IMR-90 (cell line): ENCODE data around the gene PPM1M. TPM values are rescaled to one million over a fixed set of nuclear protein-coding genes. Genes with fewer than 3 reads are reported as not detected.

Experiments
- ATAC-seq: fragments of 200-7000 bp; cut with Tn5 transposase; 2 replicates; pipeline ENCODE4 v1.9.1; 2020; ENCODE audit warnings: low read depth, mild to moderate bottlenecking, moderate library complexity
- BruUV-seq: library from RNA; stranded (reverse); fragments of 400-500 nt; replicated peaks from 2 replicates; lab custom pipeline; 2021; lab: Mats Ljungman, UMichigan
- CTCF ChIA-PET: fragments of 300-600 bp; formaldehyde crosslinking; extraction: SDS; loops from one replicate; lab custom pipeline; 2021; ENCODE audit warnings: antibody characterized with exemption; lab: Yijun Ruan, JAX
- POLR2A ChIA-PET: fragments of 300-600 bp; sonication (Branson Sonifier 250); formaldehyde crosslinking; loops from one replicate; lab custom pipeline; 2022; ENCODE audit warnings: antibody characterized with exemption; ENCODE audit not compliant: unreplicated experiment; lab: Charles Lee
- DNase-seq: peaks from one replicate; pipeline ENCODE4 v3.0.0; 2013
- H2AFZ ChIP-seq: replicated peaks from 2 replicates; pipeline ENCODE3; 2013; ENCODE audit warnings: low read length, mild to moderate bottlenecking; ENCODE audit not compliant: poor library complexity
- H2AK5ac ChIP-seq: 2 replicates; pipeline ENCODE4 v1.6.1; 2013; ENCODE audit warnings: low read depth, low read length, inconsistent platforms
- H2AK9ac ChIP-seq: replicated peaks from 2 replicates; pipeline ENCODE3; 2013; ENCODE audit warnings: mild to moderate bottlenecking, low read depth, low read length, moderate library complexity; ENCODE audit not compliant: poor library complexity
- H2BK120ac ChIP-seq: 2 replicates; pipeline ENCODE4 v1.6.1; 2013; ENCODE audit warnings: low read depth, low read length, inconsistent platforms
- H2BK15ac ChIP-seq: 3 replicates; pipeline ENCODE4 v1.6.1; 2013; ENCODE audit warnings: low read depth, low read length, inconsistent platforms
- H2BK20ac ChIP-seq: 2 replicates; pipeline ENCODE4 v1.6.1; 2013; ENCODE audit warnings: low read depth, mild to moderate bottlenecking, inconsistent platforms, low read length, moderate library complexity
- H2BK5ac ChIP-seq: 2 replicates; pipeline ENCODE4 v1.6.1; 2013; ENCODE audit warnings: mild to moderate bottlenecking, low read depth, low read length, inconsistent platforms; ENCODE audit not compliant: poor library complexity, severe bottlenecking
- H3K14ac ChIP-seq: replicated peaks from 2 replicates; pipeline ENCODE4 v1.6.1; 2013; ENCODE audit warnings: low read depth, low read length, inconsistent platforms
- H3K18ac ChIP-seq: 2 replicates; pipeline ENCODE4 v1.6.1; 2013; ENCODE audit warnings: low read depth, low read length, control low read depth
- H3K23ac ChIP-seq: 2 replicates; pipeline ENCODE4 v1.6.1; 2013; ENCODE audit warnings: low read depth, low read length, inconsistent platforms
- H3K27ac ChIP-seq: 2 replicates; pipeline ENCODE4 v1.5.1; 2013; ENCODE audit warnings: mild to moderate bottlenecking, control low read depth, low read length; ENCODE audit not compliant: insufficient read depth
- H3K27me3 ChIP-seq: 2 replicates; pipeline ENCODE4 v1.6.1; 2013; ENCODE audit warnings: low read length; ENCODE audit not compliant: control insufficient read depth, insufficient read depth
- H3K36me3 ChIP-seq: 2 replicates; pipeline ENCODE4 v1.6.1; 2013; ENCODE audit warnings: low read length, mixed read lengths; ENCODE audit not compliant: control insufficient read depth, insufficient read depth
- H3K4ac ChIP-seq: 2 replicates; pipeline ENCODE4 v1.6.1; 2013; ENCODE audit warnings: low read depth, low read length, inconsistent platforms
- H3K4me1 ChIP-seq: 2 replicates; pipeline ENCODE4 v1.6.1; 2013; ENCODE audit warnings: low read length, mixed read lengths; ENCODE audit not compliant: control insufficient read depth, insufficient read depth
- H3K4me2 ChIP-seq: 2 replicates; pipeline ENCODE4 v1.6.1; 2013; ENCODE audit warnings: low read depth, mild to moderate bottlenecking, control low read depth, low read length, moderate library complexity
- H3K4me3 ChIP-seq: 2 replicates; pipeline ENCODE4 v1.5.1; 2013; ENCODE audit warnings: low read depth, mild to moderate bottlenecking, control low read depth, low read length, moderate library complexity; ENCODE audit not compliant: insufficient read depth
- H3K56ac ChIP-seq: 2 replicates; pipeline ENCODE4 v1.6.1; 2013; ENCODE audit warnings: low read length, inconsistent platforms; ENCODE audit not compliant: insufficient read depth; ENCODE audit errors: extremely low read depth
- H3K79me1 ChIP-seq, 2 experiments: 2 replicates each; pipeline ENCODE4 v1.6.1; 2013; ENCODE audit warnings: low read length in 2 of 2, inconsistent platforms in 1 of 2, low read depth in 1 of 2
- H3K9ac ChIP-seq: 2 replicates; pipeline ENCODE4 v1.6.1; 2013; ENCODE audit warnings: low read depth, low read length, control low read depth
- H3K9me1 ChIP-seq: 2 replicates; pipeline ENCODE4 v1.6.1; 2013; ENCODE audit warnings: low read length, inconsistent platforms; ENCODE audit not compliant: insufficient read depth
- H3K9me3 ChIP-seq: 2 replicates; pipeline ENCODE4 v1.6.1; 2013; ENCODE audit warnings: low read length; ENCODE audit not compliant: control insufficient read depth, insufficient read depth
- H4K20me1 ChIP-seq: 2 replicates; pipeline ENCODE4 v1.6.1; 2013; ENCODE audit warnings: low read length, inconsistent platforms; ENCODE audit not compliant: insufficient read depth
- H4K5ac ChIP-seq: 2 replicates; pipeline ENCODE4 v1.6.1; 2013; ENCODE audit warnings: mild to moderate bottlenecking, low read depth, low read length, control low read depth
- H4K8ac ChIP-seq, 2 experiments: 2 replicates each; pipeline ENCODE4 v1.6.1; 2013; ENCODE audit warnings: low read depth in 2 of 2, low read length in 2 of 2, control low read depth in 1 of 2, inconsistent platforms in 1 of 2
- H4K91ac ChIP-seq: 2 replicates; pipeline ENCODE4 v1.6.1; 2013; ENCODE audit warnings: low read depth, low read length, inconsistent platforms; ENCODE audit not compliant: insufficient read depth
- USF2 ChIP-seq: fragments of 150-350 bp; IDR thresholded peaks from 2 replicates; pipeline ENCODE4 v1.6.1; 2017; ENCODE audit warnings: mild to moderate bottlenecking, antibody characterized with exemption, low read length, low read depth
- WGBS, 2 experiments: methylation state at CpG; one replicate each; pipeline versions ENCODE4 v1.1.5 to v1.1.7; 2013; ENCODE audit warnings: missing lambda C conversion rate in 2 of 2; ENCODE audit not compliant: insufficient read length in 1 of 2; ENCODE audit errors: extremely low coverage in 2 of 2; 5-methylcytosine and 5-hydroxymethylcytosine counted together
- dilution Hi-C: fragments of 300-500 bp; cut with HindIII; formaldehyde crosslinking; loops from one replicate; pipeline ENCODE4 v1.14.3; 2018; ENCODE audit warnings: low sequenced_read_pairs; ENCODE audit not compliant: unreplicated experiment
- in situ Hi-C: fragments of 300-500 bp; cut with MboI; formaldehyde crosslinking; loops from 3 replicates; pipeline ENCODE4 v1.14.3; 2019; ENCODE audit warnings: low sequenced_read_pairs, inconsistent platforms, mixed read lengths
- intact Hi-C: fragments of 100-400 bp; cut with micrococcal nuclease; formaldehyde crosslinking; loops from 2 replicates; pipeline ENCODE4 v1.10.0; 2022
- polyA plus RNA-seq, 3 experiments: library from polyadenylated mRNA; depleted of rRNA; stranded (reverse); fragments of >200 nt; gene quantifications; 2 replicates each; pipeline ENCODE4 v1.2.3, GENCODE V29; 2012; ENCODE audit warnings: low replicate concordance in 1 of 3
- total RNA-seq: library from RNA; depleted of rRNA; stranded (reverse); fragments of >200 nt; gene quantifications from 2 replicates; pipeline ENCODE4 v1.2.3, GENCODE V29; 2012

PPM1M gene
- total and polyA plus RNA-seq, 2 of the 4 experiments (the other 2 are of a cell fraction) = 12.2 to 18.1 TPM

- Histone ChIP-seq H3K4ac (no peak overlapping the region), H4K91ac (no peak overlapping the region), H3K27me3 (no peaks in the 10 kb centered on the region), H2AK5ac (no peak overlapping the region), H2BK120ac (no peak overlapping the region), H3K79me1 (peaks cover 4 to 13% of the 10 kb centered on the region in 2 experiments; a peak in 1 of 4 replicates), H4K20me1 (no peaks in the 10 kb centered on the region; the same call in none of the 2 replicates), H4K8ac (no peak overlapping the region), H3K4me1 (peaks cover 3% of the 10 kb centered on the region), H3K14ac (no peak overlapping the region), H3K9me3 (no peaks in the 10 kb centered on the region), H2AFZ (no peak overlapping the region), H2BK5ac (no peak overlapping the region), H3K27ac (no peak overlapping the region), H3K4me2 (no peak overlapping the region), H3K36me3 (peaks cover 71% of the 10 kb centered on the region), H3K4me3 (no peak overlapping the region), H3K23ac (no peak overlapping the region), H4K5ac (no peak overlapping the region), H2BK15ac (no peak overlapping the region), H3K9ac (no peak overlapping the region), H2AK9ac (peak overlapping the region; percentile 35), H3K56ac (no peak overlapping the region), H2BK20ac (no peak overlapping the region), H3K9me1 (peaks cover 2% of the 10 kb centered on the region), H3K18ac (no peak overlapping the region)
- in situ Hi-C loops (no loop called here), intact Hi-C loops (no loop called here), dilution Hi-C loops (no loop called here)
- ATAC-seq (no peak), DNase-seq (no peak)
- 90% methylated on average over 4 of the region's 18 CpGs; no CpG with 5 or more reads in 1 of the 2 experiments for WGBS, 2 experiments
- CTCF ChIA-PET = no interaction called here
- BruUV-seq = no TSS peak
- TF ChIP-seq USF2 = no peak
- POLR2A ChIA-PET = no interaction called here
Measured at GRCh38 chr3:52211268-52211891, 34.2 kb upstream of the PPM1M start.
